ENCODE results near the gene NT5DC3. TPM values are rescaled to one million over a fixed set of nuclear protein-coding genes. Genes with fewer than 3 reads are reported as not detected.
A peak's percentile ranks its signal among the peaks of the same experiment; 100 is the strongest.

The NT5DC3 gene
- total and polyA plus RNA-seq, 5 donors from 2014 or later = 0.08 to 4.7 (median 0.89) TPM

DNA sequence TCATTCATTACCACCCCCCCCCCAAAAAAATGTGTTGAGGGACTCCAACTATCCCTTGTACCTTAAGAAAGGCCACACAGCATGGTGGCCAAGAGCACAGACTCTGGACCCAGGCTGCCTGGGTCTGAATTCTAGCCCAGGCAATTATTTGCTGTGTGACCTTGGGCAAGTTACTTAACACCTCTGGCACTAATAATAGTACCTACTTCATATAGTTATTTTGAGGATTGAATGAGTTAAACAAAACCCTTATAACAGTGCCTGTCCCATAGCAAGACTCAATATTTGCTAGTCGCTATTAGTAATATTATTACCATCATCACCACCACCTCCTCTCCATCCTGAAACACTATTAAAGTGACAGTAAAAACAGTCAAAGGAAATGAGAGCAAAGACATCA lies 37.2 kb downstream of the NT5DC3 start:
- Mint-ChIP-seq H3K4me3 (no peak overlapping the region), H3K36me3 (peaks cover 36% of the 10 kb centered on the region), H3K4me1 (peaks cover 0 to 4% (median 1%) of the 10 kb centered on the region in 4 donors), H3K27me3 (no peaks in the 10 kb centered on the region), H3K9me3 (no peaks in the 10 kb centered on the region), H3K27ac (no peak overlapping the region)
- Histone ChIP-seq H3K36me3 (ENCODE audit: control insufficient read depth, insufficient read depth, low read length) (no peaks in the 10 kb centered on the region), H3K4me3 (ENCODE audit: low read depth, low read length) (no peak overlapping the region), H3K9me3 (ENCODE audit: control insufficient read depth in 2 of 2, low read length in 2 of 2) (no peaks in the 10 kb centered on the region), H3K4me1 (ENCODE audit: control insufficient read depth, insufficient read depth, low read length, poor library complexity, severe bottlenecking) (no peaks in the 10 kb centered on the region), H3K27ac (ENCODE audit: insufficient read depth, low read length, poor library complexity, severe bottlenecking) (no peak overlapping the region), H3K27me3 (ENCODE audit: control insufficient read depth, insufficient read depth, low read length) (no peaks in the 10 kb centered on the region)
- ATAC-seq (ENCODE audit: low read depth in 2 of 2) = no peak
- DNase-seq = no peak

DNA sequence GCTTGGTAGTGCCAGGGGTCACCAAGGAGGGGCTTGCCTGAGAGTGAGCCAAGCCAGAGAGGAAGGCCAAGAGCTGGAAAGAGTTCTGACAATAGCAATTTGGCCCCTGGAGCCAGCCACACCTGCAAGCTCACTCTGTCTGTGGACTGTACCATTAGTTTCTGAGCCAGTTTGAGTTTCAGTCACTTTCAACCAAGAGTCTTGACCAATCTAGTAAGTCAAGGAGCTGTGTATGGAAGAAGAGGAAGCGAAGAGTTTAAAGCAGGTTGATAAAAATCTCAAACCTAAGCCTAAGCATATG lies 38.5 kb downstream of the NT5DC3 start:
- H3K9me3 ChIP-seq (ENCODE audit: control insufficient read depth in 2 of 2, low read length in 2 of 2) = no peaks in the 10 kb centered on the region
- H3K36me3 ChIP-seq (ENCODE audit: control insufficient read depth, insufficient read depth, low read length) = peaks cover 2% of the 10 kb centered on the region
- Mint-ChIP-seq H3K36me3 (peaks cover 31% of the 10 kb centered on the region), H3K4me1 (peaks cover 0 to 4% (median 1%) of the 10 kb centered on the region in 4 donors), H3K27ac (peak overlapping the region in 1 of 3 donors; percentile 11), H3K9me3 (no peaks in the 10 kb centered on the region), H3K27me3 (no peaks in the 10 kb centered on the region), H3K4me3 (no peak overlapping the region)
- DNase-seq (no peak), ATAC-seq (ENCODE audit: low read depth in 2 of 2) (no peak)
- H3K27ac ChIP-seq (ENCODE audit: insufficient read depth, low read length, poor library complexity, severe bottlenecking) = no peak overlapping the region
- no peaks in the 10 kb centered on the region for H3K4me1 ChIP-seq (ENCODE audit: control insufficient read depth, insufficient read depth, low read length, poor library complexity, severe bottlenecking)
- H3K27me3 ChIP-seq (ENCODE audit: control insufficient read depth, insufficient read depth, low read length) = no peaks in the 10 kb centered on the region
- H3K4me3 ChIP-seq (ENCODE audit: low read depth, low read length) = no peak overlapping the region

DNA sequence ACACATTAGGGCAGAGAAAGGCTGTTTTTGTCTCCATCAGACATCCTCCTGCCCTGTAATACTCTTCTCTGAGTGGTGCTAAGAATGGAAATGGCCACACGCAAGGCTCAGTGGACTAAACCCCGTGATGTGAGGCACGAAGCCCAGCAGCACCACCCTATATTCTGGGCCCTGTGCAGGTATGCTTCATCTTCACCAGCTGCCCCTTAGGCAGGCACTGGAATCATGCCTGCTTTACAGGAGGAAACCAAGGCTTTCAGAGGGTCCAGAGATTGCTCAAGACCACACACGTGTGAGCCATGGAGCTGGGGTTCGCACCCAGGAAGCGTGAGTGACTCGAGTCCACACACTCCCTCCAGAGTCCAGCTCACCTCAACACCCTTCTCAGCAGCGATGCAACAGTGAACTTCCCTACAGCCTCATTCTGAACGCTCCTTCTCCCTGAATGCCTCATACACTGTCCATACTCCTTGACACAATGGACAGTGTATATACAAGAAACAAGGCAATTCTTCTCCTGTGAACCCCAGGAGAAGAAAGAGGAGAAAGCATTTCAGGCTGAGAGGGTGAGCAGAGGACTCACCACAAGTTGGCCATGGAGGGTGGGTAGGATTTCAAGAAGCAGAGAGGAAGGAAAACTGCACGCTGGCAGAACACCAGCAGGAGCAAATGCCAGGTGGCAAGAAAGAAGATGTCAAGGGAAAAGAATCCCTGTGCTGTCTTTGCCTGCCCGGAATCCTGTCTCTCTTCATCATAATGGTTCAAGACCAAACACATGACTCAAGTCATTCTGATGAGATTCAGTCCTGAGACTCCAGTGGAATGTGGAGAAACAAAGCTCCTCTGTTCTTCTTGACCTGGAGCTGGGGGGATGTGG lies 39.1 kb downstream of the NT5DC3 start:
- Histone ChIP-seq H3K9me3 (ENCODE audit: control insufficient read depth in 2 of 2, low read length in 2 of 2) (no peaks in the 10 kb centered on the region), H3K4me1 (ENCODE audit: control insufficient read depth, insufficient read depth, low read length, poor library complexity, severe bottlenecking) (no peaks in the 10 kb centered on the region), H3K27me3 (ENCODE audit: control insufficient read depth, insufficient read depth, low read length) (no peaks in the 10 kb centered on the region), H3K27ac (ENCODE audit: insufficient read depth, low read length, poor library complexity, severe bottlenecking) (no peak overlapping the region), H3K36me3 (ENCODE audit: control insufficient read depth, insufficient read depth, low read length) (peaks cover 2% of the 10 kb centered on the region), H3K4me3 (ENCODE audit: low read depth, low read length) (no peak overlapping the region)
- Mint-ChIP-seq H3K27me3 (no peaks in the 10 kb centered on the region), H3K9me3 (no peaks in the 10 kb centered on the region), H3K36me3 (peaks cover 34% of the 10 kb centered on the region), H3K4me3 (no peak overlapping the region), H3K4me1 (peaks cover 0 to 4% (median 1%) of the 10 kb centered on the region in 4 donors), H3K27ac (peak overlapping the region in 1 of 3 donors; percentile 57)
- DNase-seq = no peak
- ATAC-seq (ENCODE audit: low read depth in 2 of 2) = no peak

DNA sequence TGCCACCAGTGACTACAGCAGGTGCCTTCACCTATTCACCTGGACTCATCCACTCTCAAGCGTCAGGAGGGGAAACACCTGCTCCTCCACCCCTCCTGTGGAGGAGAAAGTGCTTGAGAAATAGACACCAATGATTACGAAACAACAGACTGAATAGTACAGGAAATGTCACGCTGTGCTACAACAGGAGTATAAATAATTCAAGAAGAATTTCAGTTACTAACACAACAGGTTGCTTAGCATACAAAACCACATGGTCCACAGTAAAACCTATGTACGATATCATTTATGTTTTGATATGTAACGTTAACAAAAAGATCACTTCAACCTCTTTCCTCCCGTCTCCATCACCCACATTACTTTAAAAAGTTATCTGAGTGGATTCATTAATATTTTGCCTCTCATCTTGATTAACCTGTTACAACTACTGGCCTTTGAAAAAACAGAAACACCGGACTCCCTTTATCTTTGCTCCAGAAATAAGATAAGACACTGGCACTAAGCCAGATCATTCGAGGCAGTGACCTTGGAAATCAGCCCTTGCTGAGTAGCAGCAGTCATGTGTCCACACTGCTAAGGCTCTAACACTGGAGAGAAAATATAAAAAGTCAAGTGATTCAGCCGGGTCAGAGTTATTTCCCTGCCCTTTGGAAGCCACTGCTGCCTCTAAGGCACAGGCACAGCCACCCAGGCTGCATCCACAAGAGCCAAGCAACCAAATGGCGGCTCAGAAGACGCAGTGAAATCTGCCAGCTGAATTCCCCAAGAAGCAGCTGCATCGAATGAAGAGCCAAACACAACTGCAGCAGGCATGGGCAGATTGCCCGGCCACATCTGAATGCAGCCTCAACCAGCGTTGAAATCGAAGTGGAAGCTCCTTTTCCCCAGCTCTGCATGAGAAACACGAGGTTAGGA lies 40.9 kb downstream of the NT5DC3 start:
- no peak overlapping the region for H3K27ac ChIP-seq (ENCODE audit: insufficient read depth, low read length, poor library complexity, severe bottlenecking)
- H3K36me3 Mint-ChIP-seq = peaks cover 32% of the 10 kb centered on the region

DNA sequence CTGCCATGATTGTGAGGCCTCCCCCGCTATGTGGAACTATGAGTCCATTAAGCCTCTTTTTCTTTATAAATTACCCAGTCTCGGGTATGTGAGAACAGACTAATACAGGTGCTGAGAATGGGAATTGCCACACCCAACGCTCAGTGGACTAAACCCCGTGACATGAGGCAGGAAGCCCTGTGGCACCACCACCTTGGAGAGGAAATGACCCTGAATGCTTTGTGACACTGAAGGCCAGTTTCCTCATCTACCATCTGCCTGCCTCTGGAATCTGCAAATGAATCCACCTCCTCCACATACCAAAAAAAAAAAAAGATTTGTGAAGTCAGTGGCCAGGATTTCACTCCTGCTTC lies 41.6 kb downstream of the NT5DC3 start:
- H3K36me3 Mint-ChIP-seq = peaks cover 34% of the 10 kb centered on the region
- H3K9me3 Mint-ChIP-seq = no peaks in the 10 kb centered on the region
- Histone ChIP-seq H3K9me3 (ENCODE audit: control insufficient read depth in 2 of 2, low read length in 2 of 2) (no peaks in the 10 kb centered on the region), H3K4me1 (ENCODE audit: control insufficient read depth, insufficient read depth, low read length, poor library complexity, severe bottlenecking) (no peaks in the 10 kb centered on the region), H3K4me3 (ENCODE audit: low read depth, low read length) (no peak overlapping the region), H3K27me3 (ENCODE audit: control insufficient read depth, insufficient read depth, low read length) (no peaks in the 10 kb centered on the region), H3K27ac (ENCODE audit: insufficient read depth, low read length, poor library complexity, severe bottlenecking) (no peak overlapping the region), H3K36me3 (ENCODE audit: control insufficient read depth, insufficient read depth, low read length) (peaks cover 4% of the 10 kb centered on the region)
- DNase-seq (no peak), ATAC-seq (ENCODE audit: low read depth in 2 of 2) (no peak)
- H3K27ac Mint-ChIP-seq = no peak overlapping the region
- H3K4me3 Mint-ChIP-seq = no peak overlapping the region
- H3K4me1 Mint-ChIP-seq = peaks cover 0 to 4% (median 1%) of the 10 kb centered on the region in 4 donors
- no peaks in the 10 kb centered on the region for H3K27me3 Mint-ChIP-seq

More for the DNA sequence above, 40.9 kb downstream of the NT5DC3 start:
- H3K4me3 ChIP-seq (ENCODE audit: low read depth, low read length) = no peak overlapping the region
- H3K9me3 Mint-ChIP-seq = no peaks in the 10 kb centered on the region
- peaks cover 4% of the 10 kb centered on the region for H3K36me3 ChIP-seq (ENCODE audit: control insufficient read depth, insufficient read depth, low read length)
- H3K4me3 Mint-ChIP-seq = no peak overlapping the region
- H3K9me3 ChIP-seq (ENCODE audit: control insufficient read depth in 2 of 2, low read length in 2 of 2) = no peaks in the 10 kb centered on the region
- H3K27me3 Mint-ChIP-seq = no peaks in the 10 kb centered on the region
- DNase-seq = no peak
- H3K4me1 ChIP-seq (ENCODE audit: control insufficient read depth, insufficient read depth, low read length, poor library complexity, severe bottlenecking) = no peaks in the 10 kb centered on the region
- H3K4me1 Mint-ChIP-seq = peaks cover 0 to 4% (median 1%) of the 10 kb centered on the region in 4 donors
- no peak overlapping the region for H3K27ac Mint-ChIP-seq
- no peak for ATAC-seq (ENCODE audit: low read depth in 2 of 2)
- no peaks in the 10 kb centered on the region for H3K27me3 ChIP-seq (ENCODE audit: control insufficient read depth, insufficient read depth, low read length)

DNA sequence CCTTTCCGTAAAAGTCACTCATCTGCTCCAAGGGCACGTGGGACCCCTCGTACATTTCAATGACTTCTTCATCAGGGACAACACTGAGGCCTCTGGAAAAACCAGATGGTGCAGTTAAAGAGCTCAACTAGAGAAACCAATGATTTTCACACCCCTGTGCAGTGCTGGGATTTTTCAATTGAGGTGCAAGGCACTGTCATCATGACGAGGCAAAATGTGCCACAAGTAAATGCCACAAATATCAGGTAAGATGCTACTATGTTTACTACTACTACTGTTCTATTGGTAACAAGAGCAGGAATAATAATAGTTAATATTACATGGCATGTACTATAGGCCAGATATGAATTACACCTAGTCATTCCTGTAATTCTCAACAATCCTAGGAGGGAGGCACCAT lies 42.4 kb downstream of the NT5DC3 start:
- no peak overlapping the region for H3K4me3 ChIP-seq (ENCODE audit: low read depth, low read length)
- ATAC-seq (ENCODE audit: low read depth in 2 of 2) (no peak), DNase-seq (no peak)
- Mint-ChIP-seq H3K27me3 (no peaks in the 10 kb centered on the region), H3K4me1 (peaks cover 0 to 4% (median 1%) of the 10 kb centered on the region in 4 donors), H3K4me3 (no peak overlapping the region), H3K27ac (peak overlapping the region in 1 of 3 donors; percentile 47), H3K9me3 (no peaks in the 10 kb centered on the region), H3K36me3 (peaks cover 30% of the 10 kb centered on the region)
- no peak overlapping the region for H3K27ac ChIP-seq (ENCODE audit: insufficient read depth, low read length, poor library complexity, severe bottlenecking)
- no peaks in the 10 kb centered on the region for H3K27me3 ChIP-seq (ENCODE audit: control insufficient read depth, insufficient read depth, low read length)
- peaks cover 7% of the 10 kb centered on the region for H3K36me3 ChIP-seq (ENCODE audit: control insufficient read depth, insufficient read depth, low read length)
- no peaks in the 10 kb centered on the region for H3K4me1 ChIP-seq (ENCODE audit: control insufficient read depth, insufficient read depth, low read length, poor library complexity, severe bottlenecking)
- no peaks in the 10 kb centered on the region for H3K9me3 ChIP-seq (ENCODE audit: control insufficient read depth in 2 of 2, low read length in 2 of 2)

DNA sequence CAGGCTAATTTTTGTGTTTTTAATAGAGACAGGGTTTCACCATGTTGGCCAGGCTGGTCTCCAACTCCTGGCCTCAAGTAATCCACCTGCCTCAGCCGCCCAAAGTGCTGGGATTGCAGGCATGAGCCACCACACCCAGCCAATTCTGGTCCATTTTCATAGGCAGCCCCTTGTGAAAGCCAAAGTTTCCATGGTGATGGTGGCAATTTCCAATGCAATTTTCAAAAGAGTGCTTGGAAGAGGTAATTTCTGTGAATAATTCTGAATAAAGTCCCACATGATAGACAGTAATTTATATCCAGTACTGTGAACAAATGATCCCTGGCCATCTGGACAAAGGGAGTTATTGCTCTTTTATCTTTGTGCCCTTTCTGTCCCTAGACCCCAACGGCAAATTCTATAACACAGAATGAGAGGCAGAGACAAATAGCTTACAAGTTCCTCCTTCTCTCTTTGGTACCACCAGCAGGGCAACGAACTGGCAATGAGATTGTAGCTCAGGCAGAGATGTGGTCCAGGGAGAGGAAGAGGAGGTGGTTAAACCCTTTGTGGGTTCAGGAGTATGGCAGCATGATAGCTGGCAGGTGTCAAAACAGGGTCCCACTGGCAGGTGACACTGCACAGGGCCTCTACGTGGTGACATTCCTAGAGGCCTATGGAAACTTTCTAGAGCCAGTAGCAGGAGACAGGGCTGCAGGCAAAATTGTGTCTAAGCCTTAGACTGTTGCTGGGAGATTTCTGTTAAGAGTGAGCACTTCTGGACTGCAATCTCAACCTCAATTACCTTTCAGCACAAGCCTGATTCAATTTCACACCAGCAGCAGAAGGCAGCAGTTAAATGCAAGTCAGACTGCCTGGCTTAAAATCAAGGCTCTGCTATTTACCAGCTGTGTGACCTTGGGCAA lies 46.5 kb downstream of the NT5DC3 start:
- peaks cover 26% of the 10 kb centered on the region for H3K36me3 Mint-ChIP-seq

More for the DNA sequence above, 46.5 kb downstream of the NT5DC3 start:
- Mint-ChIP-seq H3K4me1 (no peaks in the 10 kb centered on the region), H3K27ac (peak overlapping the region in 1 of 3 donors; percentile 48), H3K9me3 (no peaks in the 10 kb centered on the region), H3K27me3 (no peaks in the 10 kb centered on the region), H3K4me3 (no peak overlapping the region)
- ATAC-seq (ENCODE audit: low read depth in 2 of 2) = no peak
- no peaks in the 10 kb centered on the region for H3K27me3 ChIP-seq (ENCODE audit: control insufficient read depth, insufficient read depth, low read length)
- no peaks in the 10 kb centered on the region for H3K4me1 ChIP-seq (ENCODE audit: control insufficient read depth, insufficient read depth, low read length, poor library complexity, severe bottlenecking)
- no peak overlapping the region for H3K4me3 ChIP-seq (ENCODE audit: low read depth, low read length)
- peaks cover 15% of the 10 kb centered on the region for H3K36me3 ChIP-seq (ENCODE audit: control insufficient read depth, insufficient read depth, low read length)
- no peaks in the 10 kb centered on the region for H3K9me3 ChIP-seq (ENCODE audit: control insufficient read depth in 2 of 2, low read length in 2 of 2)
- no peak overlapping the region for H3K27ac ChIP-seq (ENCODE audit: insufficient read depth, low read length, poor library complexity, severe bottlenecking)
- no peak for DNase-seq
